Measurements from ENCODE around the gene TRAK2.
"Not testable (repeated sequence)": the region's sequence is repeated elsewhere in the genome, so short reads cannot be mapped to it uniquely, and the experiment has no call there.

The TRAK2 gene, protein sequence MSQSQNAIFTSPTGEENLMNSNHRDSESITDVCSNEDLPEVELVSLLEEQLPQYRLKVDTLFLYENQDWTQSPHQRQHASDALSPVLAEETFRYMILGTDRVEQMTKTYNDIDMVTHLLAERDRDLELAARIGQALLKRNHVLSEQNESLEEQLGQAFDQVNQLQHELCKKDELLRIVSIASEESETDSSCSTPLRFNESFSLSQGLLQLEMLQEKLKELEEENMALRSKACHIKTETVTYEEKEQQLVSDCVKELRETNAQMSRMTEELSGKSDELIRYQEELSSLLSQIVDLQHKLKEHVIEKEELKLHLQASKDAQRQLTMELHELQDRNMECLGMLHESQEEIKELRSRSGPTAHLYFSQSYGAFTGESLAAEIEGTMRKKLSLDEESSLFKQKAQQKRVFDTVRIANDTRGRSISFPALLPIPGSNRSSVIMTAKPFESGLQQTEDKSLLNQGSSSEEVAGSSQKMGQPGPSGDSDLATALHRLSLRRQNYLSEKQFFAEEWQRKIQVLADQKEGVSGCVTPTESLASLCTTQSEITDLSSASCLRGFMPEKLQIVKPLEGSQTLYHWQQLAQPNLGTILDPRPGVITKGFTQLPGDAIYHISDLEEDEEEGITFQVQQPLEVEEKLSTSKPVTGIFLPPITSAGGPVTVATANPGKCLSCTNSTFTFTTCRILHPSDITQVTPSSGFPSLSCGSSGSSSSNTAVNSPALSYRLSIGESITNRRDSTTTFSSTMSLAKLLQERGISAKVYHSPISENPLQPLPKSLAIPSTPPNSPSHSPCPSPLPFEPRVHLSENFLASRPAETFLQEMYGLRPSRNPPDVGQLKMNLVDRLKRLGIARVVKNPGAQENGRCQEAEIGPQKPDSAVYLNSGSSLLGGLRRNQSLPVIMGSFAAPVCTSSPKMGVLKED

GRCh38 chr2:201451292-201452057 lies at the start of gene TRAK2, which contains the start of gene STRADB:
TRAK2 (minus strand) TSS chr2:201451458; CDS start chr2:201420507, 30,951 bp downstream.
STRADB (plus strand) TSS chr2:201451740; CDS start chr2:201454841, 3,101 bp downstream.
- DNase-seq, result peak; percentile 95

GRCh38 chr2:201500534-201500933 lies 49.3 kb upstream of the TRAK2 start:
- no peak for DNase-seq

DNA sequence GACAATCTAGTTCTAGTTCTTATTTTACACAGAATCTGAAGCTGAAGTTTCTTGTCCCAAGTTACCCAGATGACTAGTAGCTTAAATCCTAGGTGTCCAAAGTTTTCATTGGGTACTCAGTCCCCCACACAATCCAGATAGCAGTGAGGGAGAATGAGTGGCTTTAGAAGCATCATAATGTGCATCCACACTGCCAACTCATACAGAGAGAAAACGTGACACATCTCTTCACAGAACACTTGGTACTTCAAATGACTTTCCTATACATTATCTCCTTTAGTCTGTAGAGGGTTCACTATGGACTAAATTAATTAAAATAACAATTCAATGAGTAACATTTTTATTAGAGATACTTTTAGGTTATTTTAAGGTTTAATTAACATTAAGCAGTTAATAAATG lies 45.5 kb upstream of the TRAK2 start:
- no peak for DNase-seq

DNA sequence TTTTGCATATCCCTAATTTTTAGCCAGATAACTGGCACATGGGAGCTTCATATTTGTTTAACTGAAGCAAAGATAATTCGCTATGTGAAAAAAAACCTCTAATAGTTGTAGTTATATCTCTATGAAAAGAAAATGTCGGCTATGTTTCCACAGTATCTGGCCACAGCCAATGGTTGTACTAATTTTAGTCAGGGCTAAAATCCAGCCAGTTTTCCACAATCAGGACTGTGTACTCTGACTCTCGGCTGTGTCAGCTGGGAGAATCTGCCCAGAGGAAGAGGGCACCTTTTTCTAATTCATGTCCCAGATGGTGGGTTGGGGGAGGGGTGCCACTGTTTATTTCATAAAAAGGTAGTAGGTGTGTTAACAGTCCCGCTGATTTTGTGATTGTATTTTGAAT lies 39.0 kb upstream of the TRAK2 start:
- no peak for DNase-seq

- no peak for DNase-seq
Measured at GRCh38 chr2:201484805-201485204, 33.5 kb upstream of the TRAK2 start.

- not testable (repeated sequence) for DNase-seq
Measured at GRCh38 chr2:201483758-201484157, 32.5 kb upstream of the TRAK2 start.

- DNase-seq, result no peak
Measured at GRCh38 chr2:201483342-201483741, 32.1 kb upstream of the TRAK2 start.

DNA sequence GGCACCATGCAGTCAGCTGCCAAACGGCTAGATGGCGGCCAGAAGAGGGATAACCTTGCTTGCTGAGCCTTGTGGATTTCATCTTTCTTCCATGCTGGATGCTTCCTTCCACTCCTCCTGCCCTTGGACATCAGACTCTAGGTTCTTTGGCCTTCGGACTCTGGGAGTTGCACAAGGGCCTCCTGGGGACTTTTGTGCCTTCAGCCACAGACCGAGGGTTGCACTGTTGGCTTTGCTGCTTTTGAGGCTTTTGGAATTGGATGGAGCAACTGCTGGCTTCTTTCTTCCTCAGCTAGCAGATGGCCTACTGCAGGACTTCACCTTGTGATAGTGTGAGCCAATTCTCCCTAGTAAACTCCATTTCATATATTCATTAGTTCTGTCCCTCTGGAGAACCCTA lies 31.3 kb upstream of the TRAK2 start:
- DNase-seq, result no peak

DNA sequence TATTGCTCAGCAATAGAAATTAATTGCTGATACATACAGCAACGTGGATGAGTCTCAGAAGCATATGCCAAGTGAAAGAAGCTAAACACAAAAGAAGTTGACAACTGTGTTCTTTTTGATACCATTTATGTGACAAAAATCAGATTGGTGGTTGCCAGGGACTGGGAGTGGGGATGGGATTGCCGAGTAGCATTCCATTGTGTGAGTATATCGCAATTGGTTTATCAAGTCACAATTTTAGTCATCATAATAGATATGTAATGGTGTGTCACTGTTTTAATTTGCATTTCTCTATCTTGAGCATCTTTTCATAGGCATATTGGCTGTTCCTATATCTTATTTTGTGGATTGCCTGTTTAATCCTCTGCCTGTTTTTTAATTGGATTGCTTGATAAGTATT lies 21.2 kb upstream of the TRAK2 start:
- DNase-seq, result no peak

DNA sequence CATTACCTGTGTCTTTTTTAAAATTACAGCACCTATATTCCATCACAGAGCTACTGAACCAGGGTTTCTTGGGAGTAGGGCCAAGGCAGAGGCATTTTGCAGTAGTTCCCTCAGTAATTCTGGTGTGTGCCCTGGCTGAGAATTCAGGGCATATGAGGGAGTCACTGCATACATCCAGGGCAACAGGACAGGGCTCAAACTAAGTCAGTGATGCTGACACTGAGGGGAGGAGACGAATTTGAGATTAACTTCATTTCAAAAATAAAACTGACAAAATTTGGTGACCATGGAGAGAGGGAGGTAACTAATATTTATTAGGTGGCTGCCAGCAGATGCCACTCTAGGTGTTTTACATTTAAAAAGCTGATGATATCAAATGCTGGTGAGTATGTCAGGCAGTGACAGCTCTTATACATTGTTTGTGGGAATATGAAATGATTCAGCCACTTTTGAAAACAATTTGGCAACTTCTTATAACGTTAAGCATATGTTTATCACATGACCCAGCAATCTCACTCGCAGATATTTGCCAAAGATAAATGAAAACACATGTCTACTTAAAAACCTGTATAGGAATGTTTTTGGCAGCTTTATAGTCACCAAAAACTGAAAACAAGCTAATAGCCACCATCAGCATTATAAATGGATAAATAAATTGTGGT lies 20.6 kb upstream of the TRAK2 start:
- DNase-seq, result no peak

- no peak for DNase-seq
Measured at GRCh38 chr2:201470821-201471731, 19.8 kb upstream of the TRAK2 start.

GRCh38 chr2:201467666-201468065 lies 16.4 kb upstream of the TRAK2 start:
- DNase-seq, result no peak

DNA sequence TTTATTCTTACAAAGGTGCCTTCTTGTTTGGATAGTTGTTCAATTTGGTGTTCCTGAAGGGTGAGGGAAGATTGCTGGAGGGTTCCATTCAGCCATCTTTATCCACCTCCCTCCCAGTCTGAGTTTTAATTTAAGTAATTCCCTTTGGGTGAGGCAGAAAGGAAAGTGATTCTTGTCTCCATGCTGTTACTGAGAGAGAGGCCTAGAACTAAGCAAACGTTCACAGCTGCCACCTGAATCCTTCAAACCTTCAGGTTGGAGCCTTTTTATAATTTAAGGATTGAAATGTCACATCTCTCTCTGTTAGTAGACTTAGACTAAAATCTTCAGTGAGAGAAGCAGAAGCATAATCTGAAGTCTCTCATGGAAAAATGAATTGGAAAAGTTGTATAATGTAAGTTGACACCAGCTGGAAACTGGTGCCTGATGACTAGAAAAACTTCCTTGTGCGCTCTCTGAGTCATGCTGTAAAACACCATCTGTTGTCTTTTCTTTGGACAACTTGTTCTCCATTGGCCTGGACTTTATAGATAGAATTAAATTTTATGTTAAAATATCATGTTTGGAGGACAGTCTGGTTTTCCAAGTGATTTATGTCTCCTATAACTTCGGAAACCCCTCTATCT lies 14.9 kb upstream of the TRAK2 start:
- no peak for DNase-seq

GRCh38 chr2:201465524-201465971 lies 14.3 kb upstream of the TRAK2 start:
- DNase-seq, result no peak

DNA sequence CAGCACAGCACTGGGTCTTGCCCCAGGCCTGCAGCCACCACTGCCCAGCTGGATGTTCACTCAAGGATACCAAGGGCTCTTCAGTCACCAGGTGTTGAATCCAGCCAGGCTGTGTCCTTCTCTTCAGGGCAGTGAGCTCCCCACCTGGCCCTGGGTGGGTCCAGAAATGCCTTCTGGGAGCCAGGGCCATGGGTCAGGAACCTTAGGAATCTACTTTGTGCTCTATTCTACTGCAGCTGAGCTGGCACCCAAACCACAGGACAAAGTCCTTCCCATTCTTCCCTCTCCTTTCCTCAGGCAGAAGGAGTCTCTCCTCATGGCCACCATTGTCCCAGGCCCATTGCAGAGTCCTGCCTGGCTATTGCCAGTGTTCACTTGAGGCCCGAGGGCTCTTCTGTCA lies 13.3 kb upstream of the TRAK2 start:
- no peak for DNase-seq

DNA sequence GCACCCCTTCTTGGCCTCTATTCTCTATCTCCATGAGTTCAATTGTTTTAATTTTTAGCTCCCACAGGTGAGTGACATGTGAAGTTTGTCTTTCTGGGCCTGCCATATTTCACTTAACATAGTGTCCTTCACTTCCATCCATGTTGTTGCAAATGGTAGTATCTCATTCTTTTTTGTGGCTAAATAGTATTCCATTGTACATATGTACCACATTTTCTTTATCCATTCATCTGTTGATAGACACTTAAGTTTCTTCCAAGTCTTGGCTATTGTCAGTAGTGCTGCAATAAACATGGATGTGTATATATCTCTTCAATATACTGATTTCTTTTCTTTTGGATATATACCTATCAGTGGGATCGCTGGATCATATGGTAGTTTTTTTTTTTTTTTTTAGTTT lies 9.3 kb upstream of the TRAK2 start:
- no peak for DNase-seq

DNA sequence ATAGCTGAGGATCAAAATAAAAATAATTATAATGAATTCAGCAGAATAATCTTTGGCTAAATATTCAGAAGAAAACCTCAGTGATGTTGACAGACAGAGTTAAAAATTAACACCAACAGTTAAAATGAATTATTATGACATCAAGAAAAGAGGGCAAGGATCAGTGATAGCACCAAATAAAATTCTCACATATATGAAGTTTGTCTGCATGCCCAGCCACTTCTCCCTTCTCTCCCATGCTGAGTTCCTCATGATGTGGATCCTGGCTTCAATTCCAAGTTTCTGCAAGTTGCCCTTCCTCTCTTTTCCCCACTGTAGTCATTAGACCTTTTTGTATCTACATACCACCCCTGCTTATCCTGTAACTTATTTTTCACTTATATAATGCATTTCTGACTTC lies 7.1 kb upstream of the TRAK2 start:
- DNase-seq, result no peak

- DNase-seq, result no peak
Measured at GRCh38 chr2:201452922-201453643, 1.8 kb upstream of the TRAK2 start.

DNA sequence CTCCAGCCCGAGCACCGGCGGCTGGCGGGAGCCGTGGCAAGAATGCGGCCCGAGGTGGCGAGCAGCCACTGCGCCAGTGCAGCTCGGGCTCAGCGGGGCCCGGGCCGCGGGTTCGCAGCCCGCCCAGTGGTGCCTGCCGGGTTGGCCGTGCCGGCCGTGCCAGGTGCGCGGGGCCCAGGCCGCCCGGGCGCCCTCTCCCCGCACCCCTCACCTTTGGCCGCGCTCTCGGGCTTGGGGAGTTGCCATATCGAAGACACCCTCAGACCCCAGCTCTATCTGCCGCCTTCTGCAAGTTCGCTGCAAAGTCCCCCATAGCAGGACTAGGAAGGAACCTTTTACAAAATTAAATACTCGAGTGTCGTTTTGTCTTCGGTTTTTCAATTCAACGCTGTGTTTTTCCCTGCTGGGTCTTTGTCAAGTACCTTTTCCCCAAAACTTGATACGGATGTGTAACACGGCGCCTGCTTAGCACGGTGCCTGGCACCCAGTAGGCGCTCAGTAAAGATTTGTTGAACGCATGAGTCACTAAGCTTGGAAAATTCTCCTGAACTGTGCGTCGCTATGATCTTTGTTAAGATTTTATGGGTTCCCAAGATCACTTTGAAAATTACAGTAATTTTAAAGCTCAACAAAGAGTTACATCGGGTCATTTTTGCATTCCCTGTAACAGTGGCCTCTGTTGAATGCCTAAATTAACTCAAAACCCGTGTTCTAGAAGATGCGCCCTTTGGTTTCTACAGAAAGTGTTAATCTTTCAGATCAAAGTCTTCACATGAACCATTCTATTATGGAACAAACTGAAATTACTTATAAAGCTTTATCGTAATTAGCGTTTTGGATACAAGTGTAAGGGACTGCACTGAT lies 1.0 kb upstream of the TRAK2 start:
- DNase-seq, result no peak
